Kidney (tissue), 22 donors: ENCODE data around the gene PAFAH1B1. TPM values are rescaled to one million over a fixed set of nuclear protein-coding genes. Genes with fewer than 3 reads are reported as not detected.
"Not testable (repeated sequence)": the region's sequence is repeated elsewhere in the genome, so short reads cannot be mapped to it uniquely, and the experiment has no call there.

Source experiments
- DNase-seq, 5 donors: peaks; one replicate each; pipeline ENCODE4 v3.0.0-alpha.2; 2013 to 2020
- FAIRE-seq: peaks from 2 replicates; lab custom pipeline; 2012; peaks lifted over from hg19 to GRCh38; lab: Jason Lieb, UNC
- H3K27ac ChIP-seq, 2 donors: one replicate each; pipeline ENCODE4 v1.7.0; 2013; ENCODE audit warnings: low read depth in 2 of 2, low read length in 2 of 2, inconsistent platforms in 1 of 2
- H3K27me3 ChIP-seq: one replicate; pipeline ENCODE4 v1.7.1; 2013; ENCODE audit warnings: low read length, inconsistent platforms; ENCODE audit not compliant: control insufficient read depth, insufficient read depth
- H3K36me3 ChIP-seq, 3 donors: one replicate each; pipeline versions ENCODE4 v1.7.0 to v1.7.1; 2013; ENCODE audit warnings: low read length in 3 of 3, control low read depth in 1 of 3, inconsistent platforms in 1 of 3; ENCODE audit not compliant: insufficient read depth in 3 of 3, control insufficient read depth in 2 of 3
- H3K4me1 ChIP-seq, 3 donors: one replicate each; pipeline versions ENCODE4 v1.7.0 to v1.7.1; 2013; ENCODE audit warnings: low read length in 3 of 3, inconsistent platforms in 1 of 3, low read depth in 1 of 3; ENCODE audit not compliant: control insufficient read depth in 2 of 3, insufficient read depth in 2 of 3
- H3K4me3 ChIP-seq, 3 donors: one replicate each; pipeline versions ENCODE4 v1.7.0 to v1.8.1; 2013; ENCODE audit warnings: low read length in 3 of 3, control low read depth in 1 of 3, inconsistent platforms in 1 of 3
- H3K9ac ChIP-seq, 3 donors: one replicate each; pipeline versions ENCODE4 v1.7.0 to v1.7.1; 2013; ENCODE audit warnings: low read length in 3 of 3, control low read depth in 1 of 3, inconsistent platforms in 1 of 3
- H3K9me3 ChIP-seq, 3 donors: one replicate each; pipeline versions ENCODE4 v1.7.0 to v1.7.1; 2013; ENCODE audit warnings: low read length in 3 of 3, control low read depth in 1 of 3, inconsistent platforms in 1 of 3; ENCODE audit not compliant: control insufficient read depth in 2 of 3, insufficient read depth in 1 of 3
- intact Hi-C: fragments of 100-400 bp; cut with DNase I; formaldehyde crosslinking; loops from one replicate; pipeline ENCODE4 v1.11.1; 2022
- long read RNA-seq, 10 donors: library from polyadenylated mRNA in 1 of 10; unstranded in 1 of 10; transcript quantifications; one replicate each; pipeline ENCODE4 v2.0.0 and lab custom pipeline, GENCODE V29; 2021 to 2026
- polyA plus RNA-seq: library from polyadenylated mRNA; stranded (reverse); fragments of 350-450 nt; fragmentation: Illumina TruSeq; extraction: RNeasy Lipid Tissue Mini Kit (QIAGEN cat#74804); gene quantifications from one replicate; pipeline ENCODE4 v1.2.3, GENCODE V29; 2014; ENCODE audit warnings: low read depth, low replicate concordance; ENCODE audit not compliant: insufficient read depth
- total RNA-seq: library from RNA; stranded (reverse); fragmentation: NEBNext Ultra II Directional; extraction: Animal tissue kit (Norgen Biotek cat#: 25700); gene quantifications from one replicate; pipeline ENCODE4 v1.2.1, GENCODE V29; 2021
- TF ChIP-seq, protein P1 (sequence below): IDR thresholded peaks from 3 replicates; pipeline ENCODE4 v1.5.1; 2012; ENCODE audit warnings: mild to moderate bottlenecking, moderate library complexity, borderline replicate concordance; ENCODE audit not compliant: insufficient read depth; ENCODE audit errors: extremely low read depth
- donor health status: control.
- donor health status: control.
- donor health status: control.
- donor health status: control.
- donor health status: control.
- donor health status: DM: yes; HTN: yes; CAD: no.
- donor health status: Normal renal cell carcinoma (clear cell type).

Gene PAFAH1B1
- total RNA-seq (125 TPM), polyA plus RNA-seq (46.7 TPM)
- long read RNA-seq, donor 1, full-length matches to known transcripts, result 26 of 26 reads
- long read RNA-seq, donor 1, partial matches to known transcripts, result 0 of 26 reads
- long read RNA-seq, donor 1, other reads (novel, unspliced or antisense), result 0 of 26 reads
- long read RNA-seq, donor 2, full-length matches to known transcripts, result 22 of 22 reads
- long read RNA-seq, donor 2, partial matches to known transcripts, result 0 of 22 reads
- long read RNA-seq, donor 2, other reads (novel, unspliced or antisense), result 0 of 22 reads
- long read RNA-seq, donor 3, full-length matches to known transcripts, result 22 of 27 reads
- long read RNA-seq, donor 3, partial matches to known transcripts, result 5 of 27 reads
- long read RNA-seq, donor 3, other reads (novel, unspliced or antisense), result 0 of 27 reads
- long read RNA-seq, donor 4, full-length matches to known transcripts, result 28 of 28 reads
- long read RNA-seq, donor 4, partial matches to known transcripts, result 0 of 28 reads
- long read RNA-seq, donor 4, other reads (novel, unspliced or antisense), result 0 of 28 reads
- long read RNA-seq, donor 5, full-length matches to known transcripts, result 3 of 3 reads
- long read RNA-seq, donor 5, partial matches to known transcripts, result 0 of 3 reads
- long read RNA-seq, donor 5, other reads (novel, unspliced or antisense), result 0 of 3 reads
- long read RNA-seq, donor 6, full-length matches to known transcripts, result 18 of 24 reads
- long read RNA-seq, donor 6, partial matches to known transcripts, result 6 of 24 reads
- long read RNA-seq, donor 6, other reads (novel, unspliced or antisense), result 0 of 24 reads
- long read RNA-seq, donor 7, full-length matches to known transcripts, result 27 of 58 reads
- long read RNA-seq, donor 7, partial matches to known transcripts, result 22 of 58 reads
- long read RNA-seq, donor 7, other reads (novel, unspliced or antisense), result 9 of 58 reads
- long read RNA-seq, donor 8, full-length matches to known transcripts, result 26 of 26 reads
- long read RNA-seq, donor 8, partial matches to known transcripts, result 0 of 26 reads
- long read RNA-seq, donor 8, other reads (novel, unspliced or antisense), result 0 of 26 reads
- long read RNA-seq, donor 9, full-length matches to known transcripts, result 11 of 11 reads
- long read RNA-seq, donor 9, partial matches to known transcripts, result 0 of 11 reads
- long read RNA-seq, donor 9, other reads (novel, unspliced or antisense), result 0 of 11 reads
- long read RNA-seq, donor 10, full-length matches to known transcripts, result 23 of 33 reads
- long read RNA-seq, donor 10, partial matches to known transcripts, result 10 of 33 reads
- long read RNA-seq, donor 10, other reads (novel, unspliced or antisense), result 0 of 33 reads

- peaks cover 0 to 5% (median 0%) of the 10 kb centered on the region in 3 donors for H3K4me1 ChIP-seq
- TF ChIP-seq, protein P1, sequence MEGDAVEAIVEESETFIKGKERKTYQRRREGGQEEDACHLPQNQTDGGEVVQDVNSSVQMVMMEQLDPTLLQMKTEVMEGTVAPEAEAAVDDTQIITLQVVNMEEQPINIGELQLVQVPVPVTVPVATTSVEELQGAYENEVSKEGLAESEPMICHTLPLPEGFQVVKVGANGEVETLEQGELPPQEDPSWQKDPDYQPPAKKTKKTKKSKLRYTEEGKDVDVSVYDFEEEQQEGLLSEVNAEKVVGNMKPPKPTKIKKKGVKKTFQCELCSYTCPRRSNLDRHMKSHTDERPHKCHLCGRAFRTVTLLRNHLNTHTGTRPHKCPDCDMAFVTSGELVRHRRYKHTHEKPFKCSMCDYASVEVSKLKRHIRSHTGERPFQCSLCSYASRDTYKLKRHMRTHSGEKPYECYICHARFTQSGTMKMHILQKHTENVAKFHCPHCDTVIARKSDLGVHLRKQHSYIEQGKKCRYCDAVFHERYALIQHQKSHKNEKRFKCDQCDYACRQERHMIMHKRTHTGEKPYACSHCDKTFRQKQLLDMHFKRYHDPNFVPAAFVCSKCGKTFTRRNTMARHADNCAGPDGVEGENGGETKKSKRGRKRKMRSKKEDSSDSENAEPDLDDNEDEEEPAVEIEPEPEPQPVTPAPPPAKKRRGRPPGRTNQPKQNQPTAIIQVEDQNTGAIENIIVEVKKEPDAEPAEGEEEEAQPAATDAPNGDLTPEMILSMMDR, result peak; percentile 15
- peak within 1 kb of the TSS; percentile 96 to 98 for H3K27ac ChIP-seq
- intact Hi-C loops, result no loop called here
- H3K9me3 ChIP-seq, result no peaks in the 10 kb centered on the region
- FAIRE-seq (no peak), DNase-seq (peak; percentile 94 to 98 (median 97))
- peak within 1 kb of the TSS; percentile 94 to 97 (median 94) for H3K9ac ChIP-seq
- no peaks in the 10 kb centered on the region for H3K27me3 ChIP-seq
- peak within 1 kb of the TSS; percentile 89 to 98 (median 90) for H3K4me3 ChIP-seq
- no peaks in the 10 kb centered on the region for H3K36me3 ChIP-seq
Measured at GRCh38 chr17:2592971-2593820, at the start of gene PAFAH1B1. Gene PAFAH1B1, plus strand, starts transcription at chr17:2593654. Its CDS starts 44,635 bp downstream, at chr17:2638289.

DNA sequence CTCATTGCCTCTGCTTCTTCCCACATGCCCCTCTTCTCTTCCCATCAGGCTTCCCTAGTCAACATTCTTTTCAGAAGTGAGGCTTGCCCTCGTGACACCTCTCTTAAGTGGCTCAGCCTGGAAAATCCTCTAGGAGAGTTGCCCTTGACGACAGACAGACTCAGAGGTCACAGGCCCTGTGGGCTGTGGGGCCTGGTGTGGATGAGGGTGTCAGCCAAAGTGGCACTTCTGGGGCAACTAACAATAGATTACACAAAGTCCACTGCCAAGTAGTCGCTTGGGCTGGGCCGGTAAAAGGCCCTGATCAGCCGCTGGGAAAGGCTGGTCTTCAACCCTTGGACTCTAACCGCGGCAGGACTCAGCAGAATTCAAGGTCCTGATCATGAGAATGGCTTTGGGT is 48.1 kb upstream of the PAFAH1B1 start:
- Histone ChIP-seq H3K27ac (no peak overlapping the region), H3K4me1 (no peaks in the 10 kb centered on the region), H3K4me3 (no peak overlapping the region), H3K9ac (no peak overlapping the region), H3K9me3 (no peaks in the 10 kb centered on the region), H3K36me3 (no peaks in the 10 kb centered on the region), H3K27me3 (no peaks in the 10 kb centered on the region)
- intact Hi-C loops, result no loop called here
- TF ChIP-seq, protein P1, result no peak
- FAIRE-seq, result no peak
- DNase-seq, result peak in 2 of 5 donors; percentile 5 to 11

DNA sequence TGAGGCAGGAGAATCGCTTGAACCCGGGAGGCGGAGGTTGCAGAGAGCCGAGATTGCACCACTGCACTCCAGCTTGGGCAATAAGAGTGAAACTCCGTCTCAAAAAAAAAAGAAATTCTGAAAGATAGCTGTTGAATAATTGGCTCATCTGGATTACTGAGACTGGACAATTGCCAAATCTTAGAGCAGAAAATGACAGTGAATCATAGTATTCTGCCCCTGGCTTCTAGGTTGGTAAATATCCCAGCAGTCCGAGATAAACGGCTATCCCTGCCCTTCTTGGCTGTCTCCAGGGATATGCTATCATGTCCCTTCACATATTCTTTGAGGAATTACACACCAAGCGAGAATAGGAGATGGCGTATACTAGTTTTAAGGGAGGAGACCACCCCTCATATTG is 46.3 kb upstream of the PAFAH1B1 start:
- Histone ChIP-seq H3K27me3 (no peaks in the 10 kb centered on the region), H3K9me3 (no peaks in the 10 kb centered on the region), H3K4me1 (no peaks in the 10 kb centered on the region), H3K9ac (no peak overlapping the region), H3K4me3 (no peak overlapping the region), H3K36me3 (no peaks in the 10 kb centered on the region), H3K27ac (no peak overlapping the region)
- FAIRE-seq, result no peak
- TF ChIP-seq, protein P1, result no peak
- DNase-seq, result no peak
- intact Hi-C loops, result no loop called here

- H3K27me3 ChIP-seq, FAIRE-seq, H3K4me3 ChIP-seq, H3K36me3 ChIP-seq, H3K4me1 ChIP-seq, H3K27ac ChIP-seq, DNase-seq, H3K9me3 ChIP-seq, H3K9ac ChIP-seq, intact Hi-C loops: not testable (repeated sequence)
Measured at GRCh38 chr17:2548026-2548425, 45.4 kb upstream of the PAFAH1B1 start.
